ENCODE data around the gene SPRN. TPM values are rescaled to one million over a fixed set of nuclear protein-coding genes. Genes with fewer than 3 reads are reported as not detected.

The SPRN gene
- total RNA-seq, 1 experiment from 2014 or later, result 0.59 TPM

DNA sequence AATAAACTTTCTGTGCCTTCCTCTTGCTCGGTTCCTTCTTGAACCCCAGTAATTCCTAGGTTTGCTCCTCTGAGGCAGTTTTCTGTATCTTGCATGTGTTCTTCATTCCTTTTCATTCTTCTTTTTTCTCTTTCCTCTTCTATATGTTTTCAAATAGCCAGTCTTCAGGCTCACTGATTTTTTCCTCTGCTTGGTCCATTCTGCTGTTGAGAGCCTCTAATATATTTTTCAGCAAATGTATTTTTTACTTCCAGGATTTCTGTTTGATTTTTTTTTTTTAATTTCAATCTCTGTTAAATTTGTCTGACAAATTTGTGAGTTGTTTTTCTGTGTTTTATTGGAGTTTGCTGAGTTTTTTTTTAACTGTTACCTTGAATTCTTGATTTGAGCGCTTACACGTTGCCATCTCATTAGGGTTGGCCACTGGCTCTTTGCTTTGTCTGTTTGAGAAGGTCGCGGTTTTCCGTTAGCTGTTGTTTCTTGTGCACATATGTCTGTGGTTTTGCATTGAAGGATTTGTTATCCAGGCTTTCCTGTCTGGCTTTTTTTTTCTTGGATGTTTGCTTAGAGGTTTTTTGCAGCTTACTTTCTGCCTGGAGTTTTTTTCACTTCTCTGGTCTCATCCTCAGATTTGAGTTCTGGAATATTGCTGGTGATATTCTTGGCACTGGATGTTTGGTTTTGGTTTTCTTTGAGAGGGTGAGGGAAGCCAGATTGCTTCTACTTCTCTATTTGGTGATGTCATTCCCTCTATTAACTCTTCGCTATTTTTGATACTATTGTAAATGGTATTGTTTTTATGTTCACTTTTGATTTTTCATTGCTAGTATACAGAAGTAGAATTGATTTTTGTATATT, 12.7 kb downstream of the SPRN start:
- POLR2A ChIA-PET, result no interaction called here

More for the DNA sequence above, 12.7 kb downstream of the SPRN start:
- Mint-ChIP-seq H3K4me3 (no peak overlapping the region), H3K36me3 (peaks cover 84% of the 10 kb centered on the region), H3K27me3 (ENCODE audit: low read depth) (peaks cover 7% of the 10 kb centered on the region), H3K4me1 (no peaks in the 10 kb centered on the region), H3K9me3 (peaks cover 55% of the 10 kb centered on the region), H3K27ac (no peak overlapping the region)
- ATAC-seq (no peak), DNase-seq (ENCODE audit: low spot score) (no peak)
- TF ChIP-seq USF2 (CRISPR knock-in tag; IDR thresholded peaks at IDR 0.05), result no peak
- TF ChIP-seq, protein P1, sequence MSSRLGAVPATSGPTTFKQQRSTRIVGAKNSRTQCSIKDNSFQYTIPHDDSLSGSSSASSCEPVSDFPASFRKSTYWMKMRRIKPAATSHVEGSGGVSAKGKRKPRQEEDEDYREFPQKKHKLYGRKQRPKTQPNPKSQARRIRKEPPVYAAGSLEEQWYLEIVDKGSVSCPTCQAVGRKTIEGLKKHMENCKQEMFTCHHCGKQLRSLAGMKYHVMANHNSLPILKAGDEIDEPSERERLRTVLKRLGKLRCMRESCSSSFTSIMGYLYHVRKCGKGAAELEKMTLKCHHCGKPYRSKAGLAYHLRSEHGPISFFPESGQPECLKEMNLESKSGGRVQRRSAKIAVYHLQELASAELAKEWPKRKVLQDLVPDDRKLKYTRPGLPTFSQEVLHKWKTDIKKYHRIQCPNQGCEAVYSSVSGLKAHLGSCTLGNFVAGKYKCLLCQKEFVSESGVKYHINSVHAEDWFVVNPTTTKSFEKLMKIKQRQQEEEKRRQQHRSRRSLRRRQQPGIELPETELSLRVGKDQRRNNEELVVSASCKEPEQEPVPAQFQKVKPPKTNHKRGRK (CRISPR knock-in tag; IDR thresholded peaks at IDR 0.05; ENCODE audit: borderline replicate concordance), result no peak
- no peak for TF ChIP-seq FOXP1 (CRISPR knock-in tag; IDR thresholded peaks at IDR 0.05; ENCODE audit: borderline replicate concordance)
- TF ChIP-seq NR3C1 (CRISPR knock-in tag; conservative IDR thresholded peaks at IDR 0.05; ENCODE audit: low read depth), result no peak
- no peak for TF ChIP-seq KAT7 (CRISPR knock-in tag; IDR thresholded peaks at IDR 0.05; ENCODE audit: borderline replicate concordance)
- TF ChIP-seq, protein P2, sequence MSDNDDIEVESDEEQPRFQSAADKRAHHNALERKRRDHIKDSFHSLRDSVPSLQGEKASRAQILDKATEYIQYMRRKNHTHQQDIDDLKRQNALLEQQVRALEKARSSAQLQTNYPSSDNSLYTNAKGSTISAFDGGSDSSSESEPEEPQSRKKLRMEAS (CRISPR knock-in tag; IDR thresholded peaks at IDR 0.05), result no peak
- no peak for TF ChIP-seq TCF7 (CRISPR knock-in tag; IDR thresholded peaks at IDR 0.05; ENCODE audit: low read depth)
- no peak for TF ChIP-seq CTCF (IDR thresholded peaks at IDR 0.05)
- TF ChIP-seq, protein P3, sequence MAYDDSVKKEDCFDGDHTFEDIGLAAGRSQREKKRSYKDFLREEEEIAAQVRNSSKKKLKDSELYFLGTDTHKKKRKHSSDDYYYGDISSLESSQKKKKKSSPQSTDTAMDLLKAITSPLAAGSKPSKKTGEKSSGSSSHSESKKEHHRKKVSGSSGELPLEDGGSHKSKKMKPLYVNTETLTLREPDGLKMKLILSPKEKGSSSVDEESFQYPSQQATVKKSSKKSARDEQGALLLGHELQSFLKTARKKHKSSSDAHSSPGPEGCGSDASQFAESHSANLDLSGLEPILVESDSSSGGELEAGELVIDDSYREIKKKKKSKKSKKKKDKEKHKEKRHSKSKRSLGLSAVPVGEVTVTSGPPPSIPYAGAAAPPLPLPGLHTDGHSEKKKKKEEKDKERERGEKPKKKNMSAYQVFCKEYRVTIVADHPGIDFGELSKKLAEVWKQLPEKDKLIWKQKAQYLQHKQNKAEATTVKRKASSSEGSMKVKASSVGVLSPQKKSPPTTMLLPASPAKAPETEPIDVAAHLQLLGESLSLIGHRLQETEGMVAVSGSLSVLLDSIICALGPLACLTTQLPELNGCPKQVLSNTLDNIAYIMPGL (CRISPR knock-in tag; IDR thresholded peaks at IDR 0.05), result no peak
- TF ChIP-seq, protein P4, sequence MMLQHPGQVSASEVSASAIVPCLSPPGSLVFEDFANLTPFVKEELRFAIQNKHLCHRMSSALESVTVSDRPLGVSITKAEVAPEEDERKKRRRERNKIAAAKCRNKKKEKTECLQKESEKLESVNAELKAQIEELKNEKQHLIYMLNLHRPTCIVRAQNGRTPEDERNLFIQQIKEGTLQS (CRISPR knock-in tag; conservative IDR thresholded peaks at IDR 0.05), result no peak
- TF ChIP-seq, protein P5, sequence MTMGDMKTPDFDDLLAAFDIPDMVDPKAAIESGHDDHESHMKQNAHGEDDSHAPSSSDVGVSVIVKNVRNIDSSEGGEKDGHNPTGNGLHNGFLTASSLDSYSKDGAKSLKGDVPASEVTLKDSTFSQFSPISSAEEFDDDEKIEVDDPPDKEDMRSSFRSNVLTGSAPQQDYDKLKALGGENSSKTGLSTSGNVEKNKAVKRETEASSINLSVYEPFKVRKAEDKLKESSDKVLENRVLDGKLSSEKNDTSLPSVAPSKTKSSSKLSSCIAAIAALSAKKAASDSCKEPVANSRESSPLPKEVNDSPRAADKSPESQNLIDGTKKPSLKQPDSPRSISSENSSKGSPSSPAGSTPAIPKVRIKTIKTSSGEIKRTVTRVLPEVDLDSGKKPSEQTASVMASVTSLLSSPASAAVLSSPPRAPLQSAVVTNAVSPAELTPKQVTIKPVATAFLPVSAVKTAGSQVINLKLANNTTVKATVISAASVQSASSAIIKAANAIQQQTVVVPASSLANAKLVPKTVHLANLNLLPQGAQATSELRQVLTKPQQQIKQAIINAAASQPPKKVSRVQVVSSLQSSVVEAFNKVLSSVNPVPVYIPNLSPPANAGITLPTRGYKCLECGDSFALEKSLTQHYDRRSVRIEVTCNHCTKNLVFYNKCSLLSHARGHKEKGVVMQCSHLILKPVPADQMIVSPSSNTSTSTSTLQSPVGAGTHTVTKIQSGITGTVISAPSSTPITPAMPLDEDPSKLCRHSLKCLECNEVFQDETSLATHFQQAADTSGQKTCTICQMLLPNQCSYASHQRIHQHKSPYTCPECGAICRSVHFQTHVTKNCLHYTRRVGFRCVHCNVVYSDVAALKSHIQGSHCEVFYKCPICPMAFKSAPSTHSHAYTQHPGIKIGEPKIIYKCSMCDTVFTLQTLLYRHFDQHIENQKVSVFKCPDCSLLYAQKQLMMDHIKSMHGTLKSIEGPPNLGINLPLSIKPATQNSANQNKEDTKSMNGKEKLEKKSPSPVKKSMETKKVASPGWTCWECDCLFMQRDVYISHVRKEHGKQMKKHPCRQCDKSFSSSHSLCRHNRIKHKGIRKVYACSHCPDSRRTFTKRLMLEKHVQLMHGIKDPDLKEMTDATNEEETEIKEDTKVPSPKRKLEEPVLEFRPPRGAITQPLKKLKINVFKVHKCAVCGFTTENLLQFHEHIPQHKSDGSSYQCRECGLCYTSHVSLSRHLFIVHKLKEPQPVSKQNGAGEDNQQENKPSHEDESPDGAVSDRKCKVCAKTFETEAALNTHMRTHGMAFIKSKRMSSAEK (CRISPR knock-in tag; IDR thresholded peaks at IDR 0.05; ENCODE audit: borderline replicate concordance), result no peak
- TF ChIP-seq STAT6 (CRISPR knock-in tag; conservative IDR thresholded peaks at IDR 0.05; ENCODE audit: low read depth), result no peak
- TF ChIP-seq GTF2I (CRISPR knock-in tag; conservative IDR thresholded peaks at IDR 0.05), result no peak
- TF ChIP-seq SP1 (CRISPR knock-in tag; conservative IDR thresholded peaks at IDR 0.05), result no peak
- no peak for TF ChIP-seq ELF4 (CRISPR knock-in tag; IDR thresholded peaks at IDR 0.05; ENCODE audit: low read depth)
- TF ChIP-seq TEAD4 (CRISPR knock-in tag; IDR thresholded peaks at IDR 0.05), result no peak
- CTCF ChIA-PET, result no interaction called here

All from WTC11 (cell line).